Heart left ventricle (tissue), 13 donors: ENCODE results near the gene LRRFIP1.

ENCODE experiments used
- CTCF ChIP-seq, 12 donors: fragments of 200-600 bp; sonication (generic) in 4 of 12; IDR thresholded peaks; one replicate each; pipeline versions ENCODE4 v1.5.0 to v1.8.0; 2018 to 2022; ENCODE audit warnings: antibody characterized with exemption in 12 of 12, mild to moderate bottlenecking in 5 of 12
- POLR2A ChIP-seq, 2 donors: fragments of 450-650 bp; IDR thresholded peaks; one replicate each; pipeline ENCODE4 v1.6.1; 2017; ENCODE audit warnings: antibody characterized with exemption in 2 of 2, mild to moderate bottlenecking in 2 of 2, moderate library complexity in 2 of 2
- donor health status: ischemic (EF 13 %, LVEDD 7.1; RV severe dilation, severe dysfunction).
- donor health status: DM: no; HTN: yes; CAD: no.
- donor health status: DM: no; HTN: no; CAD: no.
- donor health status: ischemic (EF 25% LVEDD 6.9; RV normal size, moderate dysfunction).
- donor health status: ischemic (EF 25% LVEDD 5.7; RV mildly dilated, moderate dysfunction).
- donor health status: ischemic (EF 35%, LVEDD 5.7; RV mildly dilated, moderate dysfunction).
- donor health status: nonischemic (EF 11% LVEDD 7.7; RV severe dilation, severe dysfunction).
- donor health status: DM: yes; HTN: yes; CAD: no.
- donor health status: PGD.
- donor health status: ischemic (EF 29% LVEDD 5.4; RV normal size, mild dysfunction).
- donor health status: nonischemic (EF 23%, LVEDD 6.1; RV moderate dilation, normal function).

GRCh38 chr2:237590272-237591140, 36.9 kb upstream of the LRRFIP1 start, which contains the start of gene RAB17:
- TF ChIP-seq CTCF (IDR thresholded peaks at IDR 0.05), result no peak
- no peak for TF ChIP-seq POLR2A (IDR thresholded peaks at IDR 0.05)
